ENCODE data around the gene ERAL1. TPM values are rescaled to one million over a fixed set of nuclear protein-coding genes. Genes with fewer than 3 reads are reported as not detected.
A peak's percentile ranks its signal among the peaks of the same experiment; 100 is the strongest.

The ERAL1 gene
- total RNA-seq, 1 experiment from 2014 or later = 70.1 TPM

- TF ChIP-seq, protein P1, sequence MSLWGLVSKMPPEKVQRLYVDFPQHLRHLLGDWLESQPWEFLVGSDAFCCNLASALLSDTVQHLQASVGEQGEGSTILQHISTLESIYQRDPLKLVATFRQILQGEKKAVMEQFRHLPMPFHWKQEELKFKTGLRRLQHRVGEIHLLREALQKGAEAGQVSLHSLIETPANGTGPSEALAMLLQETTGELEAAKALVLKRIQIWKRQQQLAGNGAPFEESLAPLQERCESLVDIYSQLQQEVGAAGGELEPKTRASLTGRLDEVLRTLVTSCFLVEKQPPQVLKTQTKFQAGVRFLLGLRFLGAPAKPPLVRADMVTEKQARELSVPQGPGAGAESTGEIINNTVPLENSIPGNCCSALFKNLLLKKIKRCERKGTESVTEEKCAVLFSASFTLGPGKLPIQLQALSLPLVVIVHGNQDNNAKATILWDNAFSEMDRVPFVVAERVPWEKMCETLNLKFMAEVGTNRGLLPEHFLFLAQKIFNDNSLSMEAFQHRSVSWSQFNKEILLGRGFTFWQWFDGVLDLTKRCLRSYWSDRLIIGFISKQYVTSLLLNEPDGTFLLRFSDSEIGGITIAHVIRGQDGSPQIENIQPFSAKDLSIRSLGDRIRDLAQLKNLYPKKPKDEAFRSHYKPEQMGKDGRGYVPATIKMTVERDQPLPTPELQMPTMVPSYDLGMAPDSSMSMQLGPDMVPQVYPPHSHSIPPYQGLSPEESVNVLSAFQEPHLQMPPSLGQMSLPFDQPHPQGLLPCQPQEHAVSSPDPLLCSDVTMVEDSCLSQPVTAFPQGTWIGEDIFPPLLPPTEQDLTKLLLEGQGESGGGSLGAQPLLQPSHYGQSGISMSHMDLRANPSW (CRISPR knock-in tag; conservative IDR thresholded peaks at IDR 0.05; ENCODE audit: low read depth) = no peak
- TF ChIP-seq ARID4B (CRISPR knock-in tag; IDR thresholded peaks at IDR 0.05; ENCODE audit: borderline replicate concordance) = no peak
Observed at GRCh38 chr17:28895794-28896447, 41.1 kb downstream of the ERAL1 start (continued).

- DNase-seq (ENCODE audit: low spot score) (no peak), ATAC-seq (no peak)
- Mint-ChIP-seq H3K4me1 (peaks cover 27% of the 10 kb centered on the region), H3K36me3 (peaks cover 16% of the 10 kb centered on the region), H3K9me3 (no peaks in the 10 kb centered on the region), H3K27ac (peak overlapping the region; percentile 93), H3K4me3 (peak overlapping the region; percentile 94), H3K27me3 (ENCODE audit: low read depth) (no peaks in the 10 kb centered on the region)
- ChIA-PET POLR2A (interaction anchor here (1.2 to 4.0 kb wide), 3 partner anchors 21 to 169 kb away, joined by 3 to 21 read pairs (median 9); partner anchors contain the start of gene NEK8), CTCF (interaction anchor here (0.9 to 5.1 kb wide), 7 partner anchors 17 to 221 kb away, joined by 3 to 55 read pairs (median 6); partner anchors contain the start of genes NEK8 and TLCD1)
- TF ChIP-seq, protein P2, sequence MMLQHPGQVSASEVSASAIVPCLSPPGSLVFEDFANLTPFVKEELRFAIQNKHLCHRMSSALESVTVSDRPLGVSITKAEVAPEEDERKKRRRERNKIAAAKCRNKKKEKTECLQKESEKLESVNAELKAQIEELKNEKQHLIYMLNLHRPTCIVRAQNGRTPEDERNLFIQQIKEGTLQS (CRISPR knock-in tag; conservative IDR thresholded peaks at IDR 0.05) = no peak
- TF ChIP-seq, protein P3, sequence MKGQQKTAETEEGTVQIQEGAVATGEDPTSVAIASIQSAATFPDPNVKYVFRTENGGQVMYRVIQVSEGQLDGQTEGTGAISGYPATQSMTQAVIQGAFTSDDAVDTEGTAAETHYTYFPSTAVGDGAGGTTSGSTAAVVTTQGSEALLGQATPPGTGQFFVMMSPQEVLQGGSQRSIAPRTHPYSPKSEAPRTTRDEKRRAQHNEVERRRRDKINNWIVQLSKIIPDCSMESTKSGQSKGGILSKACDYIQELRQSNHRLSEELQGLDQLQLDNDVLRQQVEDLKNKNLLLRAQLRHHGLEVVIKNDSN (CRISPR knock-in tag; IDR thresholded peaks at IDR 0.05) = no peak
- no peak for TF ChIP-seq E2F4 (CRISPR knock-in tag; IDR thresholded peaks at IDR 0.05; ENCODE audit: borderline replicate concordance, low read depth)
- TF ChIP-seq, protein P1 (CRISPR knock-in tag; conservative IDR thresholded peaks at IDR 0.05; ENCODE audit: low read depth) = no peak
- TF ChIP-seq ZNF671 (CRISPR knock-in tag; IDR thresholded peaks at IDR 0.05) = no peak
- TF ChIP-seq, protein P4, sequence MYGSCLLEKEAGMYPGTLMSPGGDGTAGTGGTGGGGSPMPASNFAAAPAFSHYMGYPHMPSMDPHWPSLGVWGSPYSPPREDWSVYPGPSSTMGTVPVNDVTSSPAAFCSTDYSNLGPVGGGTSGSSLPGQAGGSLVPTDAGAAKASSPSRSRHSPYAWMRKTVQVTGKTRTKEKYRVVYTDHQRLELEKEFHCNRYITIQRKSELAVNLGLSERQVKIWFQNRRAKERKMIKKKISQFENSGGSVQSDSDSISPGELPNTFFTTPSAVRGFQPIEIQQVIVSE (CRISPR knock-in tag; IDR thresholded peaks at IDR 0.05; ENCODE audit: borderline replicate concordance) = no peak
- TF ChIP-seq IRF2 (CRISPR knock-in tag; IDR thresholded peaks at IDR 0.05; ENCODE audit: borderline replicate concordance, low read depth) = no peak
- no peak for TF ChIP-seq CREB1 (CRISPR knock-in tag; IDR thresholded peaks at IDR 0.05)
- TF ChIP-seq ZSCAN18 (CRISPR knock-in tag; IDR thresholded peaks at IDR 0.05) = no peak
- no peak for TF ChIP-seq SMAD3 (CRISPR knock-in tag; IDR thresholded peaks at IDR 0.05; ENCODE audit: borderline replicate concordance)
- no peak for TF ChIP-seq PRDM15 (CRISPR knock-in tag; IDR thresholded peaks at IDR 0.05)
- TF ChIP-seq ERG (CRISPR knock-in tag; IDR thresholded peaks at IDR 0.05) = no peak
Observed at GRCh38 chr17:28896491-28896883, 41.7 kb downstream of the ERAL1 start.

All from WTC11 (cell line).